ENCODE results near the gene TEDC2.
"Not testable (repeated sequence)": the region's sequence is repeated elsewhere in the genome, so short reads cannot be mapped to it uniquely, and the experiment has no call there.

TEDC2 gene

DNA sequence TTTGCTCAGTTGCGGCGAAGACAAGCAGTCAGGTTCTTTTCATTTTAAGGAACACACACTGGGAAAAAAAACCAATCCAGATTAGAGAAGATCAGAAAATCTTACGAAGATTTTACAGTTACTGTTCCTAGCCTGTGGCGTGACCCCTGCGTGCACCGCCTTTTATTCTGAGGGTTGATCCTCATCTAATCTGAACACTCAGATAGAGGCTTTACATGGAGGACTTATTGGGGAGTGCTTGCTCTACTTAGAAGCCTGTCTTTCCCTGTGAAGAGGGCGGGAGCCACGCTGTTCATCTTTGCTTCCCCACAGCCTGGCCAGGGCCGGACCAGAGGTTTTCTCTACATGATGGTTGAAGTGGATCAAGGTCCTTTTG is 16.4 kb downstream of the TEDC2 start:
- H3K27me3 ChIP-seq (ENCODE audit: control insufficient read depth, insufficient read depth, low read length), result peaks cover 9% of the 10 kb centered on the region
- H3K9ac ChIP-seq (ENCODE audit: low read depth, low read length), result no peak overlapping the region
- no peaks in the 10 kb centered on the region for H3K9me3 ChIP-seq (ENCODE audit: control insufficient read depth, insufficient read depth, low read length)
- no peaks in the 10 kb centered on the region for H3K36me3 ChIP-seq (ENCODE audit: control insufficient read depth, insufficient read depth, low read length)
- peaks cover 2% of the 10 kb centered on the region for H3K4me1 ChIP-seq (ENCODE audit: control insufficient read depth, insufficient read depth, low read length)
- H3K4me3 ChIP-seq (ENCODE audit: low read depth, low read length), result peak overlapping the region; percentile 59

DNA sequence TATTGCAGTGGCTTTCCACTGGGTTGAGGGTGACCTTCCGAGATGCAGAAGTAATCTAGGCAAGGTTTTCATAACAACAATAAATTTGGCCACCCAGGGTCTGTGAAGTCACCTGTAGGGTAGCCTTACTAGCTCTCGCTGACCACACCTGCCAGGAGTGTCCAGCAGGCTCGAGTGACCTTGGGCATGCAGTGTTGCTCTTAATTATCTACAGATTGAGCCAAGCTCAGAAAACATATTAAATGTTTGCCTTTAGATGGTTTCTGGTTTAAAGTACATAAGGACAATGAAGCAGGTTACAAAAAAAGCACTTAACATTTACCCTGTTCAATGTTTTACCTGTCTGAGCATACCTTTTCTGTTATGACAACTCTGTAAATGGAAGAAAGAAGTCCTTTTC is 16.8 kb downstream of the TEDC2 start:
- no peak overlapping the region for H3K4me3 ChIP-seq (ENCODE audit: low read depth, low read length)
- peaks cover 2% of the 10 kb centered on the region for H3K4me1 ChIP-seq (ENCODE audit: control insufficient read depth, insufficient read depth, low read length)
- no peaks in the 10 kb centered on the region for H3K36me3 ChIP-seq (ENCODE audit: control insufficient read depth, insufficient read depth, low read length)
- no peak overlapping the region for H3K9ac ChIP-seq (ENCODE audit: low read depth, low read length)
- H3K9me3 ChIP-seq (ENCODE audit: control insufficient read depth, insufficient read depth, low read length), result no peaks in the 10 kb centered on the region
- H3K27me3 ChIP-seq (ENCODE audit: control insufficient read depth, insufficient read depth, low read length), result peaks cover 9% of the 10 kb centered on the region

DNA sequence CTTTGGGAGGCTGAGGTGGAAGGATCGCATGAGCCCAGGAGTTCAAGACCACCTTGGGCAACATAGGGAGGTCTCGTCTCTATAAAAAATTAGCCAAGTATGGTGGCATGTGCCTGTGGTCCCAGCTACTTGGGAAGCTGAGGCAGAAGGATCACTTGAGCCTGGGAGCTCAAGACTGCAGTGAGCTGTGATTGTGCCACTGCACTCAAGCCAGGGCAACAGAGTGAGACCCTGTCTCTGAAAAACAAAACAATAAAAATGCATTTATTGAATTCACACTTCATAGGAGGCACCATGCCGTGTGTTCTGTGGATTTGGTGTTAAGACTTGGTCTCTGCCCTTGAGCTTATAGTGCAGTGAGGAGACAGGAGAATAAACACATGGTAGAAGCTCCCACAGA is 17.4 kb downstream of the TEDC2 start:
- peaks cover 5% of the 10 kb centered on the region for H3K27me3 ChIP-seq (ENCODE audit: control insufficient read depth, insufficient read depth, low read length)
- no peak overlapping the region for H3K9ac ChIP-seq (ENCODE audit: low read depth, low read length)
- peaks cover 2% of the 10 kb centered on the region for H3K4me1 ChIP-seq (ENCODE audit: control insufficient read depth, insufficient read depth, low read length)

DNA sequence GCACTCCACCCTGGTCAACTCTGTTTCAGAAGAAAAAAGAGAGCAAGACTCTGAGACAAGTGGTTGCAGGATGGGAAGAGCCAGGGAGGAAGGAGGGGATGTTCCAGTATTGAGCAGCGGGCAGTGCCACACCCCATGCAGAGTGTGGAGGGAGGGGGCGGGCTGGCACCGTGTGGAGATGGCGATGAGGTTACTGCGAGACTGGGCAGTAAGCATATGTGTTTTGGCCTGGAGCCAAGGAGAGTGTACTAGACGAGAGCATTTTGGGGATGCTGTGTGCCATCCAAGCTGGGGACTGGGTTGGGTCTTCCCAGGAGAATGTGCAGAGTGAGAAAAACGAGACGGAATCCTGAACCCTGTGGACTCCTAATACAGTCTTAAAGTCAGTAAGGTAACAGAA is 18.4 kb downstream of the TEDC2 start:
- H3K36me3 ChIP-seq (ENCODE audit: control insufficient read depth, insufficient read depth, low read length), result no peaks in the 10 kb centered on the region

More for the DNA sequence above, 17.4 kb downstream of the TEDC2 start:
- Histone ChIP-seq H3K4me3 (ENCODE audit: low read depth, low read length) (no peak overlapping the region), H3K9me3 (ENCODE audit: control insufficient read depth, insufficient read depth, low read length) (no peaks in the 10 kb centered on the region), H3K36me3 (ENCODE audit: control insufficient read depth, insufficient read depth, low read length) (no peaks in the 10 kb centered on the region)

DNA sequence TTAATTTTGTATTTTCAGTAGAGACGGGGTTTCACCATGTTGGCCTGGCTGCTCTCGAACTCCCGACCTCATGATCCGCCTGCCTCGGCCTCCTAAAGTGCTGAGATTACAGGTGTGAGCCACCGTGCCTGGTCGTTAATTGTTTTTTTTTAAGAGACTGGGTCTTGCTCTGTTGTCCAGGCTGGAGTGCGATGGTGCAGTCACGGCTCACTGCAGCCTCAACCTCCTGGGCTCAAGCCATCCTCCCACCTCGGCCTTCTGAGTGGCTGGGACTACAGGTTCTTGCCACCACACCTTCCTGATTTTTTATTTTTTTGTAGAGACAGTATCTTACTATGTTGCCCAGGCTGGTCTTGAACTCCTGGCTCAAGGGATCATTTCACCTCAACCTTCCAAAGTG is 20.1 kb downstream of the TEDC2 start:
- H3K36me3 ChIP-seq (ENCODE audit: control insufficient read depth, insufficient read depth, low read length); H3K27me3 ChIP-seq (ENCODE audit: control insufficient read depth, insufficient read depth, low read length); H3K9ac ChIP-seq (ENCODE audit: low read depth, low read length); H3K9me3 ChIP-seq (ENCODE audit: control insufficient read depth, insufficient read depth, low read length); H3K4me1 ChIP-seq (ENCODE audit: control insufficient read depth, insufficient read depth, low read length); H3K4me3 ChIP-seq (ENCODE audit: low read depth, low read length): not testable (repeated sequence)

More for the DNA sequence above, 18.4 kb downstream of the TEDC2 start:
- no peak overlapping the region for H3K9ac ChIP-seq (ENCODE audit: low read depth, low read length)
- H3K9me3 ChIP-seq (ENCODE audit: control insufficient read depth, insufficient read depth, low read length), result no peaks in the 10 kb centered on the region
- no peak overlapping the region for H3K4me3 ChIP-seq (ENCODE audit: low read depth, low read length)
- H3K4me1 ChIP-seq (ENCODE audit: control insufficient read depth, insufficient read depth, low read length), result peaks cover 2% of the 10 kb centered on the region
- peaks cover 1% of the 10 kb centered on the region for H3K27me3 ChIP-seq (ENCODE audit: control insufficient read depth, insufficient read depth, low read length)

DNA sequence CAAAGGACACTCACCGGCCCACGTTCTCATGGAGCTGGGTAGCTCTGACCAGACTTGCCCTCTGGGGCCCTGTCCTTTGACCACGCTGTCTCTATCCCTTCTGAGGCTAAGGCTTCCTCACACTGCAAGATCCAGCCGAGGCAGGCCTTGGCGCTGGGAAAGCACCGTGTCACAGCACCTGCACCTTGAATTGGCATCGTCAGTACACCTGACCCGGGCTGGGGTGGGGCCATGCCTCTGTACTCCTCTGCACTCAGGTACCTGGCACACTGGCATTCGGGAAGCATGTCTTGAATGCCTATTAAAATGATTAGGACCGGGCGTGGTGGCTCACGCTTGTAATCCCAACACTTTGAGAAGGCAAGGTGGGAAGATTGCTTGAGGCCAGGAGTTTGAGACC is 21.0 kb downstream of the TEDC2 start:
- no peak overlapping the region for H3K4me3 ChIP-seq (ENCODE audit: low read depth, low read length)
- H3K36me3 ChIP-seq (ENCODE audit: control insufficient read depth, insufficient read depth, low read length), result no peaks in the 10 kb centered on the region
- H3K9ac ChIP-seq (ENCODE audit: low read depth, low read length), result no peak overlapping the region

DNA sequence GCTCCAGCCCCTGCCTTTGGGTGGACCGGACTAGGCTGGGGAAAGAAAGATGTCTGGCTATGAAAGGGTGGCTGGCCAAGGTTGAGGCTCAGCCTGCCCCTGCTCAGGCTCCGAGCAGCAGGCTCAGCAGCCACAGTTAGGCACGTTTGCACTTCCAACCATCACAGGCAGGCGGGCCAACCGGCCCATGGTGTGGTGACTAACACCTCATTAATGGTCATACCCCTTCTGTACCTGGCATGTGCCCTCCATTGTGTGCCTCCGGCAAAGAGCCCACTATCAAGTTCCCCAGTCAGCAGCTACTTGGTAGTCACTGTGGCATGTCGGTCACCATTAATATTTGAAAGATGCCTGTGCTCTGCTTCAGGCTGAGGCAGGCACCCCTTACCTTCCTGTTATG is 21.8 kb downstream of the TEDC2 start:
- Histone ChIP-seq H3K27me3 (ENCODE audit: control insufficient read depth, insufficient read depth, low read length) (no peaks in the 10 kb centered on the region), H3K4me3 (ENCODE audit: low read depth, low read length) (no peak overlapping the region), H3K9ac (ENCODE audit: low read depth, low read length) (no peak overlapping the region), H3K4me1 (ENCODE audit: control insufficient read depth, insufficient read depth, low read length) (no peaks in the 10 kb centered on the region), H3K9me3 (ENCODE audit: control insufficient read depth, insufficient read depth, low read length) (no peaks in the 10 kb centered on the region), H3K36me3 (ENCODE audit: control insufficient read depth, insufficient read depth, low read length) (no peaks in the 10 kb centered on the region)

More for the DNA sequence above, 21.0 kb downstream of the TEDC2 start:
- Histone ChIP-seq H3K9me3 (ENCODE audit: control insufficient read depth, insufficient read depth, low read length) (no peaks in the 10 kb centered on the region), H3K4me1 (ENCODE audit: control insufficient read depth, insufficient read depth, low read length) (peaks cover under 1% of the 10 kb centered on the region), H3K27me3 (ENCODE audit: control insufficient read depth, insufficient read depth, low read length) (no peaks in the 10 kb centered on the region)

DNA sequence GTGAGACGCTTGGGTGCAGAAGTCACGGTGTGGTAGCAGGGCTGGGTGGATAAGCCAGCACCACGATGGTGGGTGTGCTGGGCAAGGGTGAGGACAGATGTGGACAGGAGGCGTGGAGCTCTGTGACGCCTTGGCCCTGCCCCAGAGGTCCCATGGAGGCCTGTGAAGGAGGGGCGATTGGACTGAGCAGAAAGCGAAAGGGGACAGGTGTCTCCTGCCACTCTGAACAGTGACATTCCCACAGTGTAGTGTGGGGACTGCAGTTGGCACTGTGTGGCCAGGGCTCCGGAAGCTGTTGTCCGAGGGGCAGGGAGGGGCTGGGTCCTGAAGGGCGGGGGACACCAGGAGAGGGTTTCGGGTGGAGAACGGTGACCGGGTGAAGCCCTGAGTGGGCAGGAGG is 22.3 kb downstream of the TEDC2 start:
- H3K27me3 ChIP-seq (ENCODE audit: control insufficient read depth, insufficient read depth, low read length), result no peaks in the 10 kb centered on the region
- no peaks in the 10 kb centered on the region for H3K9me3 ChIP-seq (ENCODE audit: control insufficient read depth, insufficient read depth, low read length)
- H3K4me3 ChIP-seq (ENCODE audit: low read depth, low read length), result no peak overlapping the region
- H3K9ac ChIP-seq (ENCODE audit: low read depth, low read length), result no peak overlapping the region
- no peaks in the 10 kb centered on the region for H3K36me3 ChIP-seq (ENCODE audit: control insufficient read depth, insufficient read depth, low read length)
- no peaks in the 10 kb centered on the region for H3K4me1 ChIP-seq (ENCODE audit: control insufficient read depth, insufficient read depth, low read length)

DNA sequence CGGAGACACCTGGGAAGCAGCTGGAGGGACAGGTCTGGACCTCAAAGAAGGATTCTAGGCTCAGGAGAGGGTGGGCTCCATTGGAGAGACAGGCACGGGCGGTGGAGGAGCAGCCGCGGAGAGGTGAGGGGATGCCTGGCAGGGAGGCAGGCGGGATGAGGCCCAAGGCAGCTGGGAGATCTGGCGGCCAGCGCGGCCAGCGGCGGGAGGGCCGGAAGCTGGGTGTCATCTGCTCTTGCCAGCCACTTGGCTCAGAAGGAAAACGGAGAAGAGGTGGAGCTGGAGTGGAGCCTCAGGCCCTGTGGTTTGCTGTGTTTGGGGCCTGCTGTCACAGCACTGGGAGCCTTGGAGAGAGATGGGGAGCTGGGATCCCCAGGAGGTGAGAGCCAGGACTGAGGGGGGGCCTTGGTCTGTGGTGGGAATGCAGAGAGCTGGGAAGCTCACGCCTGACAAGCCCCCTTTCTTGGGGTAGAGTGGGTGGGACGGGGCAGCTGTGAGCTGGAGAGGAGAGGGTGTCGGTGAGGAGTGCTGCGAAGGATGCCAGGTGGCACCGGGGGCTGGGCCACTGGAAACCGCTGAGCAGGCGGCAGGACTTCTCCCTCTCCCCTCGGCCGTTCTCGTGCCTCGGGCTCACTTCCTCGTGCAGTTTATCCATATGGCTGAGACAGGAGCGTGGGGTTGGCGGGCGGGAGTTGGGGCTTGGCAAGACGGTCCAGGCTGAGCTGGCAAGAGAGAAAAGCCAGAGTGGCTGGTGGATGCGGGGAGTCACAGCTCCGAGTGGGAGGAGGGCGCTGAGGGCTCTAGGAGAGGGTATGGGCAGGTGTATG is 23.0 kb downstream of the TEDC2 start:
- no peak overlapping the region for H3K9ac ChIP-seq (ENCODE audit: low read depth, low read length)
- no peaks in the 10 kb centered on the region for H3K27me3 ChIP-seq (ENCODE audit: control insufficient read depth, insufficient read depth, low read length)
- H3K36me3 ChIP-seq (ENCODE audit: control insufficient read depth, insufficient read depth, low read length), result no peaks in the 10 kb centered on the region
- H3K4me3 ChIP-seq (ENCODE audit: low read depth, low read length), result no peak overlapping the region
- H3K9me3 ChIP-seq (ENCODE audit: control insufficient read depth, insufficient read depth, low read length), result no peaks in the 10 kb centered on the region
- H3K4me1 ChIP-seq (ENCODE audit: control insufficient read depth, insufficient read depth, low read length), result no peaks in the 10 kb centered on the region

DNA sequence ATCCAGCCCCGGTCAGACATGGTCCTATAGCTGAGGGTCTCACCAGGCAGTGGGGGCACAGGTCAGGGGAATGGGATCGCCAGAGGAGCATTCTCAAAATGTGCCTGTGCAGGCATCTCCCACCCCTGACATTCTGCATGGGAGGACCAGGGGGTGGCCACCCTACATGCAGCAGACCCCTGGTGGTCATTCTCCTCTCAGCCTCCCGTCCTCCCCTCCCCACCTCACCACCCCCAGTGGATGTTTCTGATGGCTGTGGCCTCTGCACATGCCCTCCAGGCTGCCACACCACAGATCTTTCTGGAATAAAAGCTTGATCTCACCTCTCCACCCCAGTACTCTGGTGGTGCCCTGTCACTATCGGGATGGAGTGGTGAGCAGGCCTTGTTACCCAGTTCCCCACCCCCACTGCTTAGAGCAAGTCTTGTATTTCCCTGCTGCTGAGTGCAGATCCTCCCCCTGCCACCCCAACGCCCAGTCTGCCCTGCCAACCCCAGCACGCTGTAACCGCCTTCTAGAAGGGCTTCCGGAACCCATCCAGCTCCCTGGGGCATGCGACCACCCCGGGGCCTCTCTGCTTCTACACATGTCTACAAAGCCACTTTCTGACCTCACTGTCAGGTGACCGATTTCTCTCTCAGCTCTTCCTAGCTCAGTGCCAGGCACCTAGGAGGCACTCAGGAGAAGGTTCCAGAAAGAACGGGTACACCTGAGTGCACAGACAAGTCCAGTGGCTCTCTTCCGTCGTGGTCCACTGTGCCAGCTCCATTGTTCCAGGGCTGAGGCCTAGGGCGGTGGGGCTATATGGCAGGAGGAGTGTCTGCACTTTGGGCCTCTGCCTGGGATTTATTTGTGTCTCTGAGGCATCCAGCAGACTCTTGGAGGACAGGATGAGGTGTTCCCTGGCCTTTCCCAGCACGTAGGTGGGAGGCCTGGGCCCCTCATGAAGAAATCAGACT is 24.3 kb downstream of the TEDC2 start:
- Histone ChIP-seq H3K4me1 (ENCODE audit: control insufficient read depth, insufficient read depth, low read length) (no peaks in the 10 kb centered on the region), H3K27me3 (ENCODE audit: control insufficient read depth, insufficient read depth, low read length) (no peaks in the 10 kb centered on the region), H3K36me3 (ENCODE audit: control insufficient read depth, insufficient read depth, low read length) (no peaks in the 10 kb centered on the region), H3K9me3 (ENCODE audit: control insufficient read depth, insufficient read depth, low read length) (no peaks in the 10 kb centered on the region), H3K9ac (ENCODE audit: low read depth, low read length) (no peak overlapping the region), H3K4me3 (ENCODE audit: low read depth, low read length) (no peak overlapping the region)

DNA sequence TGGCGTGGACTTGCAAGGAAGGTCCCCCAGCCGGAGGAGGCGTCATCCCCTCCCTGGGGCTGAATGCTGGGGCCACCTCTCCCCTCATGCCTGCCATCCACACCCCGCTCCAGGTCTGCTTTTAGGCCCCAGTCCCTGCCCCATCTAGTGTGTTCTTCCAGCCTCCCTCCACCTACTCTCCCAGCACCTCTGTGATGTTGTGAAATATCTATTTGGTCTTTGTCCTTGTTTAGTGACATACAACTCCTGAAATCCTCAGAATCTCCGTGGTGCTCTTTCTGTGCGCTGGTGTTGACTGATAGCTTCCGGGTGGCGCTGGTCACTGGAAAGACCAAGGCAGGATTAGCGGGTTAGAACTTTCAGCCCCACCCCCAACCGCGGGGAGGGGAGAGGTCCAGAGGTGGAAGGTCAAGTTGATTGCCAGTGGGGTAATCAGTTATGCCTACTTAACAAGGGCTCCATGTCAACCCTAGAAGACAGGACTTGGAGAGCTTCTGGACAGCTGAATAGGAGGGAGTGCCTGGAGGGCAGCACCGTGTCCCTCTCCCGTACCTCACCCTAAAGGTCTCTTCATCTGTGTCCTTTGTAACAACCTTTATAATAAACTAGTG is 25.1 kb downstream of the TEDC2 start:
- Histone ChIP-seq H3K4me3 (ENCODE audit: low read depth, low read length) (no peak overlapping the region), H3K36me3 (ENCODE audit: control insufficient read depth, insufficient read depth, low read length) (no peaks in the 10 kb centered on the region), H3K9me3 (ENCODE audit: control insufficient read depth, insufficient read depth, low read length) (no peaks in the 10 kb centered on the region), H3K9ac (ENCODE audit: low read depth, low read length) (no peak overlapping the region), H3K4me1 (ENCODE audit: control insufficient read depth, insufficient read depth, low read length) (no peaks in the 10 kb centered on the region), H3K27me3 (ENCODE audit: control insufficient read depth, insufficient read depth, low read length) (no peaks in the 10 kb centered on the region)

Measured in iPS-15b (cell line).